ENCODE data around the gene PEA15.

DNA sequence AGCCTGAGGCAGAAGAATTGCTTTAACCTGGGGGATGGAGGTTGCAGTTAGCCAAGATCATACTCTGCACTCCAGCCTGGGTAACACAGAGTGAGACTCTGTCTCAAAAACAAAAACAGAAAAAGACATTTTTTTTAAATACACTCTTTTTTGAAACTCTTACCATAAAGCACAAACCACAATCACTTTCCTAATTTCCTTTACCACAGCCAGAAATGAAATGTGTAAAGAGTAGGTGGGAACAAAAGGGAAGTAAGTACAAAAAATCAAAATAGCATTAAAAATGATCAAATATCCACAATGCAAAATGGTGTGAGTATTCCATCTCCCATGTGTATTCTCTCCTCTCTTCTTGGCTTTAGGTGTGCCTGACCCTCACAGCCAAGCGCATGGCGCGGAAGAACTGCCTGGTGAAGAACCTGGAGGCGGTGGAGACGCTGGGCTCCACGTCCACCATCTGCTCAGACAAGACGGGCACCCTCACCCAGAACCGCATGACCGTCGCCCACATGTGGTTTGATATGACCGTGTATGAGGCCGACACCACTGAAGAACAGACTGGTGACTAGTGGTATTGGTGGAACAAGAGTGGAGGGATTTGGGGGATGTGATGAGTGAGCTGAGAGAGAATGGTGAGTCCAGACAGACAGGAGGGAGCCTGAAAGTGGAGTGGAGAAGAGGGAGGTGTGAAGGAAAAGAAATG lies 38.9 kb upstream of the PEA15 start:
- TF ChIP-seq CEBPB (IDR thresholded peaks at IDR 0.05; ENCODE audit: low read depth) = no peak
- TF ChIP-seq CTCF (IDR thresholded peaks at IDR 0.05 in 2 of 3, conservative IDR thresholded peaks at IDR 0.05 in 1 of 3; ENCODE audit: borderline replicate concordance in 1 of 3, insufficient read depth in 1 of 3, low read depth in 2 of 3, low read length in 2 of 3) = no peak
- TF ChIP-seq EGR1 (IDR thresholded peaks at IDR 0.05; ENCODE audit: low read depth) = no peak
- TF ChIP-seq EZH2 (IDR thresholded peaks at IDR 0.05) = no peak
- no peak for TF ChIP-seq POLR2AphosphoS5 (IDR thresholded peaks at IDR 0.05; ENCODE audit: low read depth, low read length)
- no peak for TF ChIP-seq REST (IDR thresholded peaks at IDR 0.05; ENCODE audit: low read depth)
- TF ChIP-seq SP1 (IDR thresholded peaks at IDR 0.05; ENCODE audit: low read depth) = no peak
- no peak for TF ChIP-seq EZH2phosphoT487 (IDR thresholded peaks at IDR 0.05; ENCODE audit: borderline replicate concordance)
